ENCODE results near the gene ATR. TPM values are rescaled to one million over a fixed set of nuclear protein-coding genes. Genes with fewer than 3 reads are reported as not detected.

The ATR gene
- 9.1 TPM for total RNA-seq
- long read RNA-seq, partial matches to known transcripts, result 2 of 3 reads
- long read RNA-seq, other reads (novel, unspliced or antisense), result 1 of 3 reads

- Histone ChIP-seq H3K4me1 (peaks cover 40% of the 10 kb centered on the region), H3K4me3 (peak within 1 kb of the TSS; percentile 97), H3K27ac (replicated peaks) (peak within 1 kb of the TSS; percentile 96), H3K36me3 (no peaks in the 10 kb centered on the region), H3K27me3 (ENCODE audit: low read depth) (no peaks in the 10 kb centered on the region), H3K9me3 (replicated peaks) (no peaks in the 10 kb centered on the region)
- peak; percentile 97 for DNase-seq
- intact Hi-C loops (cut with micrococcal nuclease), result no loop called here
- TF ChIP-seq CTCF (IDR thresholded peaks at IDR 0.05; ENCODE audit: borderline replicate concordance), result no peak
These were observed at the start of gene ATR for GRCh38 chr3:142578329-142579223. ATR (minus strand) TSS chr3:142578733; CDS start chr3:142578704, 29 bp downstream.

GRCh38 chr3:142626971-142627370 lies 48.4 kb upstream of the ATR start:
- H3K9me3 ChIP-seq (replicated peaks), result no peaks in the 10 kb centered on the region
- DNase-seq, result no peak
- no peaks in the 10 kb centered on the region for H3K27me3 ChIP-seq (ENCODE audit: low read depth)
- intact Hi-C loops (cut with micrococcal nuclease), result no loop called here
- no peaks in the 10 kb centered on the region for H3K4me1 ChIP-seq
- no peak for TF ChIP-seq CTCF (IDR thresholded peaks at IDR 0.05; ENCODE audit: borderline replicate concordance)
- H3K36me3 ChIP-seq, result no peaks in the 10 kb centered on the region
- no peak overlapping the region for H3K4me3 ChIP-seq
- H3K27ac ChIP-seq (replicated peaks), result no peak overlapping the region

GRCh38 chr3:142625153-142625440 lies 46.6 kb upstream of the ATR start:
- intact Hi-C loops (cut with micrococcal nuclease), result no loop called here
- Histone ChIP-seq H3K27ac (replicated peaks) (no peak overlapping the region), H3K9me3 (replicated peaks) (no peaks in the 10 kb centered on the region), H3K36me3 (no peaks in the 10 kb centered on the region), H3K27me3 (ENCODE audit: low read depth) (no peaks in the 10 kb centered on the region), H3K4me3 (no peak overlapping the region), H3K4me1 (no peaks in the 10 kb centered on the region)
- DNase-seq, result no peak
- TF ChIP-seq CTCF (IDR thresholded peaks at IDR 0.05; ENCODE audit: borderline replicate concordance), result no peak

- Histone ChIP-seq H3K27me3 (ENCODE audit: low read depth) (no peaks in the 10 kb centered on the region), H3K4me1 (no peaks in the 10 kb centered on the region), H3K27ac (replicated peaks) (no peak overlapping the region), H3K36me3 (no peaks in the 10 kb centered on the region), H3K9me3 (replicated peaks) (no peaks in the 10 kb centered on the region), H3K4me3 (no peak overlapping the region)
- no peak for TF ChIP-seq CTCF (IDR thresholded peaks at IDR 0.05; ENCODE audit: borderline replicate concordance)
- DNase-seq, result no peak
- intact Hi-C loops (cut with micrococcal nuclease), result no loop called here
These were observed 46.0 kb upstream of the ATR start for GRCh38 chr3:142624341-142625152.

- TF ChIP-seq CTCF (IDR thresholded peaks at IDR 0.05; ENCODE audit: borderline replicate concordance), result no peak
- intact Hi-C loops (cut with micrococcal nuclease), result no loop called here
- H3K27me3 ChIP-seq (ENCODE audit: low read depth), result no peaks in the 10 kb centered on the region
- H3K4me1 ChIP-seq, result no peaks in the 10 kb centered on the region
- DNase-seq, result no peak
- no peak overlapping the region for H3K27ac ChIP-seq (replicated peaks)
- no peak overlapping the region for H3K4me3 ChIP-seq
- no peaks in the 10 kb centered on the region for H3K9me3 ChIP-seq (replicated peaks)
- no peaks in the 10 kb centered on the region for H3K36me3 ChIP-seq
These were observed 44.7 kb upstream of the ATR start for GRCh38 chr3:142623194-142623593.
